ENCODE data around the gene SLC27A1.

Gene SLC27A1

DNA sequence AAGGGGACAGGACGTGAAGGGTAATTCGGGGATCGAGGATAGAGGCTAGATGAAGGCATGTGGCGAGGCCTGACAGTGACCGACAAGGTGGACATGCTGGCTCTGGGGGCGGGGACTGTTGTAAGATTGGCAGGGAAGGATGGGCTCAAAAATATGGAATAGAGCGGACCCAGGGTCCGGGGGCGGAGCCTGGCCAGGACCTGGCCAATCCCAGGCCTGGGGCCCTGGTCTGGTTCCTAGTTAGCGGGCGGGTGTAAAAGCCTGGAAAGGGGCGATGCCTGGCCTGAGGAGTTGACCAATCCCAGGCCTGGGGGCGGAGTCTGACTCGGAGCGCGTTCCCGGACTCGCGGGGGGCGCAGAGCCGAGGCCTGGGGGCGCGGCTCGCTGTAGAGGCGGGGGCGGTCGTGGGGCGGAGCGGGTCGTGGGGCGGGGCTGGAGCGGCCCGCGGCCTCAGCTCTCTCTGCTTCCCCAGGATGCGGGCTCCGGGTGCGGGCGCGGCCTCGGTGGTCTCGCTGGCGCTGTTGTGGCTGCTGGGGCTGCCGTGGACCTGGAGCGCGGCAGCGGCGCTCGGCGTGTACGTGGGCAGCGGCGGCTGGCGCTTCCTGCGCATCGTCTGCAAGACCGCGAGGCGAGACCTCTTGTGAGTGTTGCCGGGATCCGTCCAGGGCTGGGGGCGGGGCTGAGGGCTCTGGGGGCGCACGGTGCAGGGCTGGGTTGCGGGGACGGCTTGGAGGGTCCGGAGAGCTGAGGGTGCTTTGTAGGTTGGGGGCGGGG, at the start of gene SLC27A1:
Gene SLC27A1 (plus strand): TSS at position 457 of the 774 bp plus-strand sequence. CDS start 17 bp downstream, at position 474.
- DNase-seq: peak; percentile 98 to 100

DNA sequence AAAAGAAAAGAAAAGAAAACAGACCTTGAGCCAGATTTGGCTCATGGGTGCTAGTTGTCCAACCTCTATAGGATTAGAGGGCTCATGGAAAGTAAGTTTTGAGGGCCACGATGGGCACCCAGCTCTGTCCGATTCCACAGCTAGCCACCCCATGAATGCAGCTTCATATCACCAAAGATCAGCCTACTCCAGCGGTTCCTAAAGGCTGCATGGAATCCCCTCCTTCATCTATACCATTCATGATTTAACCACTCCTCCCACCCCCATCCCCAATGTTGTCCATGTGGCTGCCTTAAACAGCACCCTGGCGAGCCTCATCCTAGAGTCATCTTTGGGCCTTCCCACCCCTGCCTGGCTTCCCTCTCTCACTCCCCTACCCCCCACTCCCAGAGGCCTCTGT, 48.4 kb upstream of the SLC27A1 start:
- DNase-seq: no peak

DNA sequence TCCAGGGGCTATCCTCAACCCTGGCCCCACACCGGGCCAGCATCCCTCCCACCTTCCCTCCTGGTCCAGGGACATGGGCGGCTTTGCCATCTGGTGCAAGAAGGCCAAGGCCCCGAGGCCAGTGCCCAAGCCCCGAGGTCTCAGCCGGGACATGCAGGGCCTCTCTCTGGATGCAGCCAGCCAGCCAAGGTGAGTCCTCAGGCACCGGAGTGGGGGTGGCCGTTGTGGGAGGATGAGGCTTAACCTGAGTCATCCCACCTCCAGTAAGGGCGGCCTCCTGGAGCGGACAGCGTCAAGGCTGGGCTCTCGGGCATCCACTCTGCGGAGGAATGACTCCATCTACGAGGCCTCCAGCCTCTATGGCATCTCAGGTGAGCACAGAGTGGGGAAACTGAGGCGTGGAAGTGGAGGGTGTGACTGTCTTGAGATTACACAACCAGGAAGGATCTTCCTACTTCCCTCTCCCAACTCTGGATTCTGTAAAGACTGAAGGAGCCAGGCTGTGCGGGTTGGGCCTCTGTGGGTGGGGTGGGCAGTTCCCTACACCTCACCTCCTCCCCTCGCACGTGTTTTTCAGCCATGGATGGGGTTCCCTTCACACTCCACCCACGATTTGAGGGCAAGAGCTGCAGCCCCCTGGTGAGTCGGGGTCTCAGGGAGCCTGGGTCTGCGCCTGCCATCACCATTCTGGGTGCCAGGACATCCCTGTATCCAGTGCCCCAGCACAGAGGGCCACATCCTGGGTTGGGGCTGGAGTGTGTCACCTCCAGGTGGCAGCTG, 46.7 kb upstream of the SLC27A1 start:
- no peak for DNase-seq

DNA sequence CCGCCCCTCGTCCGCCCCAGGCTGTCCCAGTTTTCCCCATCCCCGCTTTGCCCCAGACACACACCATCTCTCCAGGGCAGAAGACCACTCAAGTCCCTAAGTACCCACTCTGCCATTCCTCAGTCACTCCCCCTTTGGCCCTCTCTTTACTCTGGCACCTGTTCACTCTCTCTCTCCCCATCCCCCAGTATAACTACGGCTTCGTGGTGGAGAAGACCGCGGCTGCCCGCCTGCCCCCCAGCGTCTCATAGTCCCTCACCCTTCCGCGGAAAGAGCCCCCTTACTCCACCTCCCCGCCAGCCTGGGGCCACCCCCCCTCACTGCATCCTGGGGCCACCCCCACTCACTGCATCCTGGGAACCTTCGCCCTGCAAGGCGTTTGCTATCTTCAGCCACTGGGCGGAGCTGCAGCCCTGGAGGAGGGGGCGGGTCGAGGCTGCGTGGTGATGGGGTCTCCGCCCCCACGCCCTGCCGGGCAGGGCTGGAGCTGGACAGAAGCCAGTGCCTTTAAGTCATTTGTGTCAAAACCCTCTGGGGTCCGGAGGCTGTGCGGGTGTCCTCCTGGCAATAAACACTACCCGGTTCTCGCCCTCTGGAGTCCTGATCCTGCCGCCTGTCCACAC, 45.5 kb upstream of the SLC27A1 start:
- DNase-seq: no peak

DNA sequence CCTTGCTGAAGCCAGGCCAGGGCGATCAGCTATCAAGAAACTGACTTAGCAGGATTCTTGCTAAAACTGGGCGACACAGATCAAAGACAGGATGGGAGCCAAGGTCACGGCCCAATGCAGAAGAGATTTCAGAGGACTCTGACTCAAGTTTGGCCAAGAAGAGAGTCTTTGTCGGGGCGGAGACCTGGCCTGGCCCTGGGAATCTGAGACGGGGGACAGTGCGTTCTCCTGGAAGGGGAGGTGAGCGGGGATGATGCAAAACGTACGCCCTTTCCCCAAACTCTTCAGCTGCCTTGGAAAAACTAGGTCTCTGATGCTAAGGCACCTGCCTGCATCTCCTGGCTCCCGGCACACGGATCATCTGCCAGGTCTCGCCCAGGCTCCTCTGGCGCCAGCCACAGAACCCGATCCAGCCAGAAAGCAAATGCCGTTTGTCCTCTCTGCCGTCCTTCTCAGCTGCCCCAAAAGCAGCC, 40.6 kb upstream of the SLC27A1 start:
- DNase-seq: no peak

DNA sequence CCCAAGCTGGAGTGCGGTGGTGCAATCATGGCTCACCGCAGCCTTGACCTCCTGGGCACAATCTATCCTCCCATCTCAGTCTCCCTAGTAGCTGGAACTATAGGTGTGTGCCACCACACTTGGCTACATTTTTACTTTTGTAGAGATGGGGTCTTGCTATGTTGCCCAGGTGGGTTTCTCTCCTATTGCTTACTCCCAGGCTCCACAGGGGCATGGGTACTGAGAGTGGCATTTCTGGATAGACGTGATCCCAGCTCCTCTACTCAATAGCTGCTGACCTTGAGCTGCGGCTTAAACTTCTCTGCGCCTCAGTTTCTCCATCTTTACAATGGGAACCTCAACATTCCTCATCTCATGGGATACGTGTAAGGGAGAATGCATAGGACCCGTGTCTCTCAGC, 38.9 kb upstream of the SLC27A1 start:
- DNase-seq: no peak

DNA sequence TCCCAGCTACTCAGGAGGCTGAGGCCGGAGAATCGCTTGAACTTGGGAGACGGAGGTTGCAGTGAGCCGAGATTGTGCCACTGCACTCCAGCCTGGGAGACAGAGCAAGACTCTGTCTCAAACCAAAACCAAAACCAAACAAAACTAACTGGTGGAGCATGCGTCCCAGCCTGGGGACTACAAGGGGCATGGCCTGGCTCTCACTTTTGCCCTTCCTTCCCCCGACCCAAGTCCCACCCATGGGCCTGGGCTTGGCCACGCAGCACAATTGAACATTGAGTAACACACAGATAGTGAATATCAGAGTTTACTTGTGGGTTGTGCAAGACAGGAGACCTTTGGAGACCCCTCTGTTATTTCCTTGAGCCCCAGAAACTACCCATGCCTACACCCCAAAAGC, 35.1 kb upstream of the SLC27A1 start:
- no peak for DNase-seq

DNA sequence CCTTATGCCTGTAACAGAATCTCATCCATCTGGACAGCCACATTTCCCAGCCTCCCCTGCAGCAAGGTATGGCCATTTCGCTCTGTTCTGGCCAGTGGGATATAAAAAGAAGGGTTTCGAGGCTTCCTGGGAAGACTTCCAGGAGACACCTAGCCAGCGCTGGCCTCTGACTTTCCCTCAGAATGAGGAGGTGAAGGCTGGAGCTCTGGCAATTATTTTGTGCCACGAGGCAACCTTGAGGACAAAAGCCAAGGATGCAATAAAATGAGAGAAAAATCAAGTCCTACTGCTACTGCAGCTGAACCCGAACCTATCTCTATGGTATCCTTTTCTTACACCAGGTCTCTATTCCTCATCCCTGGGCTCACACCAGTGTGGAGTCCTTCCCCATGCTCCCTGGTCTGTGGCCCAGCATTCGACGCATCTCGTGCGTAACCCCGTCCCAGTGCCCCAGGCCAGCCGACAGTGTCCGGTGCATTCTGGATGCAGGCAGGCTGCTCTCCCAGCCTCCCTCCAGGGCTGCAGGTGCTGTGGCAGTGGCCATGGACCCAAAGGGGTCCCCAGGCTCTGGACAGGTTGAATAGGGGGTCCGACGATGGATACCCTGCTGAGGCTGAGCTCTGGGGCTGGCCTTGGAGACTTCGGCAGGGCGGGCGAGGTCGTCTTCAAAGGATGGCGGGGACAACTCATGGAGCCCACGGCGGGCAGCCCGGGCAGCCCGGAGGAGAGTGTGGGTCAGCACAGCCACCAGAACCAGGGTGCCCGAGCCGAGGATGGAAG, 34.0 kb upstream of the SLC27A1 start:
- DNase-seq: no peak

DNA sequence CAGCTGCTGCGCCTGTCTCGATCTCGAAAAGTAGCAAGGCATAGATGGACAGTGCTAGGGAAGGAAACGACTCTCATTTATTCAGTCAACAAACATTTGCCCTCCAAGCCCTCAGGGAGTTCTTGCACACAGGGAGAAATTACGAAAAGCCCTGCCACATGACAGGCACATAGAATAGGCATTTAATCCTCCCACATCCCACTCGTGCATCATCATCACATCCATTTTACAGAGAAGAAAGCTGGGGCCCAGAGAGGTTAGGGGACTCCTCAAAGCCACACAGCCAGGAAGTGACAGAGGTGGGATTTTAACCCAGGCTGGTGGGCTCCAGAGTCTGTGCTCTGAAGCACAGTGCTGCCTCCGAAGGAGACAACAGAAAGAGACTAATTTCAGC, 33.5 kb upstream of the SLC27A1 start:
- no peak for DNase-seq

DNA sequence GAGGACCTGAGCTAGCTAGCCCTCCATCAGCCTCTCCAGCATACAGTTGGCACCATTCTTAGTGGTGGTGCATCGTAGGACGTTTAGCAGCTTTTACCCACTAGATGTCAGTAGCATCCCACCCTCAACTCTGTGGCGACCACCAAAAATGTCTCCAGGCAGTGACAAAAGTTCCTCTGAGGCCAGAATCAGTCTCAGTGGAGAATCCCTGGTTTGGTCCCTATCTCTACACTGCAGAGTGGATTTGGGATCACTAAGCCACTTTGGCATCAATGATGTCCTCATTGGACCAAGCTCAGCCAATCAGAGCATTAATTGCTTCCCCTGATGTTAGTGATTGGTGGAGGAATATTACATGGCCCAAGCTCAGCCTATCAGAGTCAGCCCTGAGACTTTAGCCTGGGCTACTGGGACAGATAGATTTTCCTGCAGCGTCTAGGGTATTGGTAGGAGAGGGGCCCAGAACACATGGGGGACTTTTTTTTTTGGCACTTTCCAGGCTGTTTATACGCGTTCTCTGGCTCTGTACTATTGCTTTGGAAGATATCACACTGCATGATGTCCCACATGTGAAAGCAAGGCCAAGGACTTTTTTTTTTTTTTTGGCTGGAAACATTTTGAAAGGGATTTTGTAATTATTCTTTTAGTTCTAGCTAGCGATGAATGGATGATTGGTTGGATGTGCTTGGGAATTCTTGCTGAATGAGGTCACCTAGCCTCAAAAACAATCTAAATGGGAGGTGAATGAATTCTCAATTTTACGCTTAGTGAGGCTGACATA, 28.9 kb upstream of the SLC27A1 start:
- peak in 1 of 2 experiments; percentile 52 for DNase-seq

DNA sequence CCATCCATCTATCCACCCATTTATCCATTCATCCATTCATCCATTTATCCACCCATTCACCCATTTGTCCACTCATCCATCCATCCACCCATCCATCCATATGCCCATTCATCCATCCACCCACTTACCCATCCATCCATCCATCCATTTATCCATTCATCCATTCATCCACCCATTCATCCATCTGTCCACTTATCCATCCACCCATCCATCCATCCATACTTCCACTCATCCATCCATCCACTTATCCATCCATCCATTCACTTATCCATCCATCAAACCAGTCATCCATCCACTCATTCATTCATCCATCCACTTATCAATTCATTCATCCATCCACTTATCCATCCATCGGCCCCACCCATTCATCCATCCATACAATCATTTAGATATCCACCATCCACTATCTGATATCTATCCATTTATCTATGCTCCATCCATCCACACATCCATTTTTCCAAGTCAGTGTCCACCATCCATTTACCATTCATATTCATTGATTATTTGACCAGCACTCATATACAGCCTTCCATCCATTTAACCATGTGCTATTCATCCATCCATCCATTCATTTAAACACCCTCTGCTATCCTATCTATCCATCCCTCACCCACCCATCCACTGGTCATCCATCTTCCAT, 24.7 kb upstream of the SLC27A1 start:
- no peak for DNase-seq

DNA sequence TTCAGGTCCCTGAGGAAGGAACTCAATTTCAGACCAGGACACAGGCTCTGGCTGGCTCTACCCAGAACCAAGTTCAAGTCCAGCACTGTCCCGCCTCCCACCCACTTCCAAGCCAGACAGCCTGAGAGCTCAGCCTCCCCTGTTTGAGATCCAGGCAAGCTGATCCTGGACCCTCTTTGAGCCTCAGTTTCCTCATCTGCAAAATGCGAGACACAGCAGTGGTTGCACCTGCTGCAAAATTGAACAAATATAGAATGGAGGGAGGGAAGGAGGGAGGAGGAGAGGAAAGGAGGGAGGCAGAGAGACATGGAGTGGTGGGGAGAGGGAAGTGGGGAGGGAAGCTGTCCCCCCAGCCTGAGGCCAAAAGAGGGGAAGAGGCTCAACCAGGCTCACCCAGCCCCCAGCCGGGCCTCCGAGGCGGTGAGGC, 22.6 kb upstream of the SLC27A1 start:
- no peak for DNase-seq

DNA sequence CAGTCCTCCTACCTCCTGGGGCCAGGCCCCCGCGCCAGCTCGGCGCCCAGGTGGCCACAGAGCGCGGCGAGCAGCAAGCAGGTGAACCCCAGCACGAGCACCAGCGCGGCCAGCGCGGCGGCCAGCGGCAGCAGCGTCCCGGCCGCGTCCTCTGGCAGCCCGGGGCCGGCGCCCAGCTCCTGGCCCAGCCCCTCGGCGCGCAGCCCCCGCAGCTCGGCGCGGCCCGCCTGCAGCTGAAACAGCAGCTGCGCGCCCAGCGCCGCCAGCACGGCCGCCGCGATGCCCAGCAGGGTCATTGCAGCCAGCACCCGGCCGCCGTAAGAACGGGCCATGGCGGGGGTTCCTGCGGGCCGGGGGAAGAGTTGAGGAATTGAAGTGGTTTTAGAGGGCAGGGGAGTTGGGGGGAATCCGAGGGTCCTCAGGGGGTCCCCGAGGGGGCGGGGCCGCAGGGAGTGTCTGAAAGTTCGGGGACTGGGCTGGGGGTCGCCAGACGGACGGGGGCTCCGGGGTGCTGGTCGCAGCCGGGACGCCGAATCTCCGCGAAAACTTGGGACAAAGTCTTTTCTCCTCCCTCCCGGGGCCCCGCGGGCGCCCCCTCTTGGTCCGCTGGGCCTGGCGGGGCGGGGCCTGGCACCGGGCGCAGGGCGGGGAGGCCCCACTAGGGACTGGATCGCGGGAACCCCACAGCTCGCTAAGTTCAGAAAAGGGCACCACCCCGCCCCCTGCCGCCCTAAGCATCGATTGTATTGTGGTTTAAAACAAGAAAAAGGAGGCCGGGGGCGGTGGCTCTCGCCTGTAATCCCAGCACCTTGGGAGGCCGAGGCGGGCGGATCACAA, 22.0 kb upstream of the SLC27A1 start, which contains the start of gene TMEM221:
Gene TMEM221 (minus strand): TSS at position 538 of the 837 bp plus-strand sequence. CDS start 206 bp downstream, at position 332.
- no peak for DNase-seq

DNA sequence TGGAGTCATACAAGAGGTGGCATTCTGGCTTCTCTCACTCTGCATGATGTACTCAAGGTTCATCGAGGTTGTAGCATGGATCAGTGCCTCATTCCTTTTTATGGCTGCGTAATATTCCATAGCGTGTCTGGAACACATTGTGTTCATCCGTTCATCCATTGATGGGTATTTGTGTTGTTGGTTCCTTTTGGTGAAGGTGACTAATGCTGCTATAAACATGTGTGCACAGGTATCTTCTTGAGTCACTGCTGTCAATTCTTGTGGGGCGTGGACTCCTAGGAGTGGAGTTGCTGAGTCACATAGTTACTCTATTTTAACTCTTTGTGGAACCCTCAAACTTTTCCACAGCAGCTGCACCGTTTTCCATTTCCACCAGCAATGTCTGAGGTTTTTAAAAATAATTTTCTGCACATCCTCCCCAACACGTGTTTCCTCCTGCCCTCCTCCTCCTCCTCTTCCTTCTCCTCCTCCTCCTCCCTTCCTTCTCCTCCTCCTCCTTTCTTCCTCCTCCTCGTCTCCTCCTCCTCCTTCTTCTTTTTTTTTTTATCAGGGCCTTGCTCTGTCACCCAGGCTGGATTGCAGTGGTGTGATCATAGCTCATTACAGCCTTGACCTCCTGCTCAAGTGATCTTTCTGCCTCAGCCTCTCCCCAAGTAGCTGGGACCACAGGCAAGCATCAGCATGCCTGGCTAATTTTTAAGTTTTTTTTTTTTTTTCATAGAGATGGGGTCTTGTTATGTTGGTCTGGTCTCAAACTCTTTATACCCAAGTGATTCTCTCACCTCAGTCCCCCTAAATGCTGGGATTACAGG, 19.9 kb upstream of the SLC27A1 start:
- DNase-seq: no peak

DNA sequence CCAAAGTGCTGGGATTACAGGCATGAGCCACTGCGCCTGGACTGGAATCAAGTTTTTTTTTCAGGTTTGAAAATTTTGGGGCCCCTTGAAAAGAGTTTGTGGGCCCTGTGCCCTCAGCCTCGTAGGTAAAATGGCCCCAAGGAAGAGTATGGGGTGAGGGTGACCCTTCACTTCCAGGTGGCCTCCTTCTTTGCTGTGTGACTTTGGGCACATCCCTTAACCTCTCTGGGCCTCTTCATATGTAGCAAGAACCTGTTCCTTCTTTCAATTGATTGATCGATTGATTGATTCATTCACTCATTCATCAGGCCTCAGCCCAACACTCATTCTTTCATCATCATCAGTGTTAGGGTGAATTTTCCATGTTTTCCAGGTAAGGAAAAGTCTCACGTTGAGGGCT, 18.5 kb upstream of the SLC27A1 start:
- no peak for DNase-seq

DNA sequence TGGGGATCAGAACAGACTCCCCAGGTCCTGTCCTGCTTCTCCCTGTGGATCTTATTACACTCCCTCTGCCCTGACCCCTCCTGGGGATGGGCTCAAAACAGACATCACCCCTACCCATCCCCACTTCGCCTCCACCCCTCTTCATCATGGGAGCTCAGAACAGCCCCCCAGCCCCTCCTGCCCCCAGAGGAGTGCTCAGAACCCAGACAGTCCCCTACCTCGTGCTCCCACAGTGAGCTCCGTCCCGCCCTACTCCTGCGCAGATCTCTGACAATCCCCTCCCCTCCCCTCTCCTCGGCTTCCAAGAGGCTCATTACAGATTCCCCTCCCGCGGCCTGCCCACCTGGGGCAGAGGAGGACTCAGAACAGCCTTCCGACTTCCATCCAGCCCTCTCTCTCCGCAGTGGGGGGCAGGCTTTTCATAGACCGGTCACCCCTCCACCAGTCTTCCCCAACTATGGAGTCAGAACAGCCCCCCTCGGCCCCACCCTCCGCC, 15.7 kb upstream of the SLC27A1 start:
- no peak for DNase-seq

DNA sequence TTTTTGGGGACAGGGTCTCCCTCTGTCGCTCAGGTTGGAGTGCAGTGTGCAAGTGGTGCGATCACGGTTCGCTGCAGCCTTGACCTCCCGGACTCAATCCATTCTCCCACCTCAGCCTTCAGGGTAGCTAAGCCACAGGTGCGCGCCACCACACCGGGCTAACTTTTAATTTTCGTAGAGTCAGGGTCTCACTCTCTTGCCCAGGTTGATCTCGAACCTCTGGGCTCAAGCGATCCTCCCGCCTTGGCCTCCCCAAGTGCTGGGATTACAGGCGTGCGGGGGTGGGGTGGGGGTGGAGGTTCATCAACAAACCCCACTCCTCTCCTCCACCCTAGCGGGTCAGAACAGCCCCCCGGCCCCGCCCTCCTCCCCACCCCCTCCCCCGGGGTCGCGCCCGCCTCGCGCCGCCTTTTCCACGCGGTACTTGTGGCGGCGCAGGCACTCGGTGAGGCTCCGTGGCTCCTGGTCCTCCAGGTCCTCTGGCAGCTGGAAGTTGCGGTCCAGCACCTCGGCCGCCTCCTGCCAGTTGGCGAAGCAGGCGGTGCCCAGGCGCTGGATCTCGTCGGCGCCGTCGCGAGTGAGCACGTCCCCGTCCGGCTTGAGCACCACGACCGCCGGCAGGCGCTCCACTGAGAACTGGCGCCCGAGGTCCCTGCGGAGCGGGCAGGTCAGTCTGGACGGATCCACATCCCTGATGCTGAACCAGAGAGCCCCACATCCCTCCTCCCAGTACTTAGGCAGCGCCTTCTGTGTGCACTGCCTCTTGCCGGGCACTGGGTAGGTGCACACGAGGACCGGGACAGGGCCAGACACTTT, 14.8 kb upstream of the SLC27A1 start:
- DNase-seq: no peak

DNA sequence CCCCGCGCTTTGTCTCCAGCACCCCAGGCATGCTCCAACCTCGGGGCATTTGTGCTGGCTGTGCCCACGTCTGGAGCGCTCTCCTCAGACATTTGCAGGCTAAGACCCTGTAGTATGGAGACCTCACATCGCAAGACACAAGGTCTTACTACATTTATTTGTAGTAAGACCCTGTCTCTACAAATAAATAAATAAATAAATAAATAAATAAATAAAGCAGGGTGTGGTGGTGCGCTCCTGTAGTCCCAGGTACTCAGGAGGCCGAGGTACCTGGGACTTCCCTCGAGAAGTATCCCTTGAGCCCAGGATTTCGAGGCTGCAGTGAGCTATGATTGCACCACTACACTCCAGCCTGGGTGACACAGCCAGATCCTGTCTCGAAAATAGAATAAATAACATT, 14.2 kb upstream of the SLC27A1 start:
- no peak for DNase-seq

Measured in NCI-H446 (cell line).